HG03520 (cell line): ENCODE measurements around the gene KIRREL3.

ENCODE experiments used
- ATAC-seq: cut with Tn5 transposase; IDR thresholded peaks from one replicate; pipeline ENCODE4 v1.9.1; 2021; ENCODE audit warnings: mild to moderate bottlenecking, moderate library complexity; ENCODE audit not compliant: unreplicated experiment

The KIRREL3 gene

GRCh38 chr11:126433989-126434949, 566.3 kb downstream of the KIRREL3 start:
- ATAC-seq, result no peak

DNA sequence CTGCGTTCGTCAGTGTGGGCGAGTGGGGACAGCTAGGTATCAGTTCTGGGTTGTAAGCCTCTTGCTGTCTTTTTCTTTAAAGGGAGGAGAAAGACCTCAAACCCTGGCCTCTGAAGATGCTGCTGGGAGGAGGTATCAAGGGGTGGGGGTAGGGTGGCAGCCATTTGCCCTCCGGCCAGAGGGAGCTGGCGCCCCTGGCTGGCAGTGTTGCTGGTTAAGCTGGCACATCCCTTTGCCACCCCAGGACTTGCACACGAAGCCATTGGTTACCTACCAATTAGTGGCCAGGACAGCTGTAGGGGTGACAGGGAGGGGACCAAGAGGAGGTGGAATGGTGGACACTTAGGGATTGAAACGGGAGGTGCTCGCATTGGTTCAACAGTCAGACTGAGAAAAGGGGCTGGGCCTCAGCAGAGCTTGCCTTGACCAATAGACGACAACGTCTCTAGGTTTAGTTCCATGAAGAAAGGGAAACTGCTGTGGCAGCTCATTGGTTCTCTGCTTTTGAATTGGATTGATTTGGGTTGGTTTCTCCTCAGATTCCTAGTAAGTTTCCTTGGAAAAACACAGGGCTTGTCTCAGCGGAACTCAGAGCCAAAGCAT, 567.2 kb downstream of the KIRREL3 start:
- ATAC-seq, result no peak

DNA sequence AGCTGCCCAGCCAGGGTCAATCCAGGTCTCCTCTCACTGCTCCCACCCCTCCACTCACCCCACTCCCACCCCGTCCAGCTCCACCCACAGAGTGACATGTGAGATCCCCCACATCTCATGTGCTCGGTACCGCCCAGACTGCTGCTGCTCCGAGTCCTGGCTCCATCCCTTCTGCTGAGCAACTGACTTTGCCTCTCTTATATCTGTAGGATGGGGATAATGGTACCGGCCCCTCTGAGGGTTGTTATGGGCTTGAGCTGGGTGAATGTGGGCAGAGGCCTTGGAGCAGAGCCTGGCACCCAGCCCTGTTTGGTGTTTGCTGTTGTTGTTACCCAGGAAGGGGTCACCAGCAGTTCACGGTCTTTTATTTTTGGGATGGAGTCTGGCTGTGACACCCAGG, 568.0 kb downstream of the KIRREL3 start:
- no peak for ATAC-seq

DNA sequence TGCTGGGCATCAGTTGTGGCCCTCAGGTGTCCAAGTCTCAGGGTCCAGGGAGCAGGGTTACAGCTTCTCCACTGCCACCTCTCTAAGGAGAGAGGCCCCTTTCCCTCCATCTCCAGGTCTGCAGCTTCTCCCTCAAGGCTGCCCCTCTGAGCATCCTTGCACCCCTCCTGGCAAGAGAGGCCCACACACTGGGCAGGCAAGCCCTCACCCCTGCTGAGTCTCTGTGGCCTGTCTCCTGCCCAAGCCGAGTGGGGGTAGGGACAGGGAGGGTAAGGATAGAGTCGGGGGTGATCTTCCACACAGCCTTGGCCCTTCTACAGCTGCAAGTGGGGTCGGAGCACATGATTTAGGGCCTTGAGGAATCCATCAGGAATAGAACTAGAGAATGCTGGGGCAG, 568.5 kb downstream of the KIRREL3 start:
- ATAC-seq, result no peak

DNA sequence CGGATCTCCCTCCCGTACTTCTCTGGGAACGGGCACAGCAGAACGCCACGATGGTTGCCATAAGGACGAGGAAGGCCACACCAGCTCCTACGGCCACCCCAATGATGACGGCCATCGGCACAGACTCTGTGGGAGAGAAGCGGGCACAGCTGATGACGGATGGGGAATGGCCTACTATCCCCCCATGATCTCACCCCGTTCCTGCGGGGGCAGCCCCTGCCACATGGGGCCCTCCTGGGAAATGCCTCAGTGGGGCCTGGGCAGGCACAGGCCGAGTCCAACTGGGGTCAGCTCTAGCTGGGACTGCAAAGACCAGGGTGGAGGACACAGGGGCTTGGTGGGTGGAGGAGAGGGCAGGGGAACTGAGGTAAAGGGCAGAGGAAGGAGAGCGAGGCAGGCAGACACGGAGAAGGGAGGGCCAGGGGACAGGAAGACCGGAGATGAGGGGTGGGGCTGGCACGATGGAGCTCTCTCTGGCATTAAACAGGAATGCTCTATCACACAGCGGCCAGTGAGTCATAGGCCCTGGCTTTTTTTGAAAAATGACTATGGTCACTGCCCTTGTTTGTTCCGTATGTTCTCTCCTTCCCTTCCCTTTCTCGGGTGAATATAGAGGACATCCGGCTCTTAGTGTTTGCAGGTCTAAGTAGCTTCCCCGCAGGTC, 569.0 kb downstream of the KIRREL3 start:
- ATAC-seq, result no peak

GRCh38 chr11:126430581-126431335, 569.8 kb downstream of the KIRREL3 start:
- ATAC-seq, result no peak

DNA sequence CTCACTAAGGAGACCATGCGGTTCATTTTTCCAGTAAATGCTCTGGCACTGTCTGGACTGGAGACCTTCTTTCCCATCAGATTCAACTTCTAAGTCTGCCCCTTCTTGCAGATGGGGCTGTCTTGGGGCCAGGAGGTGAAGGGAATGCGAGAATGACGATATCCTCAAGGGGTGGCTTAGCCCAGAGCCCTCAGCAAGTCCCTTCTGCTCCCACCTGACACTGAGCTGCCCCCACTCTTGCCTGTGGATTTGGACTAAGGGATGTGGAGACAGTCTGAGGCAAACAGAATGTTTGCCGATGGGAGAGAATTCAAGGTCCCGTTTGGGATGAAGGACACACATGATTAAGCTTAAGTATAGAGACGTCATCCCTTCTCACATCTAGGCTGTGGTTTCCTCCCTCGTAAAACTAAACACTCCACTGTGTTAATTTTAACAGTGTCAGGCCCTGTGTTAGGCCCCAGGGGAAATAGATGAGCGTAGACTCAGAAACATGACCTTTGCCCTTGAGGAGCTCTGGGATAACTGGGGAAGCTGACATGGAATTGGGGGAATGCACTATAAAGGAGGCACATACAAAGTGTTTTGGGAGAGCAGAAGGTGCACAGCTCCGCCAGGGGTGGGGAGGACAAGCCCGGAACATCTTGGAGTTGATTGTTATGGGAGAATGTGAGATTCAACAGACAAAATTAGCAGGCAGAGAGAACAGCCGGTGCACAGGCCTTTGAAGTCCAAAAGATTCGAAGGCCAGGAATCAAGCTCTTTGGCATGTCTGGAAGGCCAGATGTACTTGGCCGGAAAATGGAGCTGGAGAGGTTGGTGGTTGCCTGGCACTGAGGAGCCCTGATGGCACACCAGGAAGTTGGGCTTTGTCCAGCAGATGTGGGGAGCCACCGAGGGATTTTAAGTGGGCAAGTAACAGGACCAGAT, 573.5 kb downstream of the KIRREL3 start:
- ATAC-seq, result no peak

GRCh38 chr11:126426106-126426505, 574.5 kb downstream of the KIRREL3 start:
- no peak for ATAC-seq

DNA sequence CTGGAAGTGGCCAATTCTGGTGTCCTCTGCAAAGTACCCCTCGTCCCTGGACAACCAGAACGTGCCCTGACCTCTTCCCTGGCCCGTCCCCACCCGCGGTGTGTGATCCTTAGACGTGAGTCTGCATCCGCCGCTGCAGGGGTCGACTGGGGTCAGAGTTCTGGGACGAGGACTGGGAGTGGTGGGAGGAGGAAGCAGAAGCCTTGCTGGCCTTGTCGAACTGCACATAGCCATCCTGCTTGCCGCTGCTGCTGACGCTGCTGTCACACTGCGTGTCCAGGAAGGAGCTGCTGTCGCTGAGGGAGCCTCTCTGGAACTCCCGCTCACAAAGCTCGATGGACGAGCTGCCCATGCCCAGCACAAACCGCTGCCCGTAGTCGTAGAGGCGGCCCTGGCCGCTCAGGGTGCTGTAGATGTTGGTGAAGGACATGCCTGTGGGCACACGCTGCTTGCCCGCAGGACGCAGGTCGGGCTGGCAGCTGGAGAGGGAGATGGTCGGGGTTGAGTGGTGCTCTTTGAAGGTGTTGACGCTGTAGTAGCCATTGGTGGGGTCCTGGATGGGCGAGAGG, 576.0 kb downstream of the KIRREL3 start:
- no peak for ATAC-seq

GRCh38 chr11:126423743-126424142, 576.8 kb downstream of the KIRREL3 start:
- no peak for ATAC-seq

GRCh38 chr11:126423154-126423553, 577.4 kb downstream of the KIRREL3 start:
- no peak for ATAC-seq

GRCh38 chr11:126422446-126422845, 578.1 kb downstream of the KIRREL3 start:
- ATAC-seq, result no peak

GRCh38 chr11:126421271-126421671, 579.3 kb downstream of the KIRREL3 start:
- ATAC-seq, result no peak

DNA sequence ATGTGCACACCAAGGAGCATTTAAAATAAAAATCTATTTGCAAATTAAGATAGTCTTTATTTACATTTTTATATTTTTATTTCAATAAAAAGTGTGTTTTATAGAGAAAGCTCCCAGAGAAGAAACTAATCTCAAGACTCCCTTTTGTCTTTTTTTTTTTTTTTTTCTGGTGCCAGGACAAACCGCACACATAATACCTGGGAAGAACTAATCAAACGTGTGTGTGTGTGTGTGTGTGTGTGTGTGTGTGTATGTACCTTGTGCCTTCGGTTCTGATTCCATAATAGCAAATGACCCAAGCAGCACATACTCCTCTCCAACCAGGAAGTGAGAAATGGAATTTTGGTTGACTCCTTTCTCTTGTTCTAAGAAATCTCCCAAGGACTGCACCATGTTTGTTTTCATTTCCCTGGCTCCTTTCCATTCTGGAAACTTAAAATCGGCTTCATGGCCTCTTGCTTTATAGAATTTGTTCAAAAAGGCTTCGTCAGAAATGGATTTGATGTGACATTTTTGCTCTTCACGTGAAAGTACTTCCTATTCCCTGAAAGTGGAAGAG, 579.8 kb downstream of the KIRREL3 start:
- no peak for ATAC-seq

DNA sequence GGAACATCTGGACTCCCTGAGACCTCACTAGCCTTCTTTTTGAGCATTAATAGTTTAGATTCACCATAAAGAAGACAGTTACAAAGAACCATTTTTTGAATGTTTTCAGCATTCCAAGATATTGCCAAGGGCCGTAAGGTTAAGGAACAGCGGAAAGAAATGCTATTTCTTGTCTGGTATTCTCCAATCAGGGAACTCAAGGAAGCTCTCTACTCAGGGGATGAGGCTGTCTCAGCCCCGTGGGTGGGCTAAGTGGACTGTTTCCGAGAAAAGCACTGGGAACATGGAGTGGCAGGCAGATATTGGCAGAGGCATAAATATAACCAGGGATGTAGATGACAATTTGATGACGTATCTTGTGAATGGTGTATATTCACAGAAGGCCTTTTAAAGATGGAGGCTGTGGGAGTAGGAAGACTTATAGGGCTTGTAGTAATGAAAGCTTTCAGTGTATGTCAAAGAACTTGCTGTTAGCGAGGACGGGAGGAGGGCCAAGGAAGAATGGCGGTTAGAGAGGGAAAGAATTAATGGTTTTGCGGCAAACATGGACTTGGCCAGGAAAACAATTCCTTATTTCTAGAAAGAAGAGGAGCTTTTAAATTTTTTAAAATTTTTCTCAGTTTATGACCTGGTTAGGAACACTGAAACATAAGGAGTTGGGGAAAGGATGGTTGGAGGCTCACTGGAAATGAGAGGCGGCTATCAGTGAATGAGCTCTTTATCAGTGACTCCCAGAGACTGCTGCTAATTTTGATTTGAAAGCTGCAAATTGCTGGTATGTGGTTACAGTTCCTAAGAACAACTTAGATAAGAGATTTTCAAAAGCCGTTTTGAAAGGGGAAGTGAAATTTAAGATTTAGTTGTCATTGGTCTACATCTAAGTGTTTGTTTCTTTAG, 580.5 kb downstream of the KIRREL3 start:
- ATAC-seq, result peak; percentile 65

DNA sequence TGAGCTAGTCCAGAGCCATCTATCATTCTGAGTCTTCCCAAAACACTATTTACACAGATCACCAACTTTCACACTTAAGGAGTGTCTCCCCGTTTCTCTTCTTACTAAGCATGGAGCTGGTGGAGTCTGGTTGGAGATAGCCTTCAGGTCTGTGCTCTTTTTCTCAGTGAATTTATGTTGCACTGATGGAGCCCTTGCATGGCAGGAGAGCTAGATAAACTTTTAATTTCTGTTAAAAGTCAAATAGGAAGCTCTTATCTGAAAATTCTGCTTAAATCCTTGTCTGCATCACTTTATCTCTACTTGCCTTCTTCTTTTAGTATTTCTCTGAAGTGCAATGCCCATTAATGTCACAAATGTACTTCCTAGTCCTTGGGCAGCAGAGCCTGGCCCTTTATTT, 581.7 kb downstream of the KIRREL3 start:
- no peak for ATAC-seq

DNA sequence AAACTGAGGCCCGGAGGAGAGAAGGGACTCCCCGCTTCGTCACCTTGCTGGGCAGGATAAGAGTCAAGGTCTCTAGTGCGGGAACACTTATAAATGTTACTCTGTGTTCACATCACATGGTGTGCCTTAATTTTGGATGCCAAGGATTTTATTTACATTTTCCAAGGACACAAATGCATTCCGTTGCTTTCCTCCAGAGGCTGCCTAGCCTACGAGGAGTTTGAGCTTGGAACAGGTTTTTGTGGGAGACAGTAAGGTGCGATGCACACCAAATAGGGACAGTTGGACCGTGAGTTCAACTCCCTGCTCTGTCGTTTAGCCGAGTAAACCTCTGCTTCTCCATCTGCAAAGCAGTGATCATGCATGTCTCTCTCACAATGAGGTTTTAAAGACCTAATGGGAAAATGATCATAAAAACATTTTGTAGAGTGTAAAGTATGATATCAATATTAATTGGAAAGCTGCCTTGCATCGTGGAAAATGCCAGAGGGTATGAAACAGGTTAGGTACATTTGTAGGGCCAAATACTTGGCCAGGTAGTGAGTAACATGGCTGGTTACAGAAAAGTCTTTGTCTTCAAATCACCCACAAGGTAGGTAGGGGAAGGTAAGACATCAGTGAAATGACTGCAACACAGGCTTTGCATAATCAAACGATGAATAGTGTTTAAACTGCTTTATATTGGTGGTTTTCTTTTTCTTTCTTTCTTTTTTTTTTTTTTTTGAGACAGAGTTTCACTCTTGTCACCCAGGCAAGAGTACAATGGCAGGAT, 583.3 kb downstream of the KIRREL3 start:
- no peak for ATAC-seq
